HG03108 (cell line): Measurements from ENCODE around the gene MAEA.
A peak's percentile ranks its signal among the peaks of the same experiment; 100 is the strongest.

Experiments
- ATAC-seq: cut with Tn5 transposase; IDR thresholded peaks from one replicate; pipeline ENCODE4 v1.9.1; 2021; ENCODE audit warnings: moderate library complexity; ENCODE audit not compliant: unreplicated experiment

Gene MAEA

GRCh38 chr4:1249731-1250526 is 39.8 kb upstream of the MAEA start:
- ATAC-seq: peak; percentile 3

- ATAC-seq: no peak
These were observed 39.2 kb upstream of the MAEA start for GRCh38 chr4:1250527-1250812.

- ATAC-seq: no peak
These were observed 38.5 kb upstream of the MAEA start for GRCh38 chr4:1250921-1251772.

GRCh38 chr4:1251773-1252066 is 38.0 kb upstream of the MAEA start:
- ATAC-seq: no peak

- ATAC-seq: no peak
These were observed 36.7 kb upstream of the MAEA start for GRCh38 chr4:1252928-1253492.

- ATAC-seq: no peak
These were observed 35.9 kb upstream of the MAEA start for GRCh38 chr4:1253831-1254230.

- no peak for ATAC-seq
These were observed 34.5 kb upstream of the MAEA start for GRCh38 chr4:1255151-1255550.

GRCh38 chr4:1255699-1256098 is 34.0 kb upstream of the MAEA start:
- ATAC-seq: no peak

GRCh38 chr4:1258457-1258856 is 31.2 kb upstream of the MAEA start:
- ATAC-seq: no peak

- no peak for ATAC-seq
These were observed 29.7 kb upstream of the MAEA start for GRCh38 chr4:1259966-1260365.

- no peak for ATAC-seq
These were observed 29.1 kb upstream of the MAEA start for GRCh38 chr4:1260418-1261106.

GRCh38 chr4:1261107-1261928 is 28.4 kb upstream of the MAEA start:
- no peak for ATAC-seq

- no peak for ATAC-seq
These were observed 24.7 kb upstream of the MAEA start for GRCh38 chr4:1264942-1265341.

GRCh38 chr4:1265351-1265750 is 24.3 kb upstream of the MAEA start:
- ATAC-seq: no peak

GRCh38 chr4:1266881-1267763 is 22.6 kb upstream of the MAEA start:
- no peak for ATAC-seq

GRCh38 chr4:1269209-1269608 is 20.5 kb upstream of the MAEA start:
- ATAC-seq: no peak

GRCh38 chr4:1271686-1272085 is 18.0 kb upstream of the MAEA start:
- ATAC-seq: no peak

GRCh38 chr4:1274871-1275270 is 14.8 kb upstream of the MAEA start:
- ATAC-seq: no peak

- no peak for ATAC-seq
These were observed 12.7 kb upstream of the MAEA start for GRCh38 chr4:1276984-1277383.
